RPMI8226 (cell line): ENCODE data around the gene CDT1.
"Not testable (repeated sequence)": the region's sequence is repeated elsewhere in the genome, so short reads cannot be mapped to it uniquely, and the experiment has no call there.

ENCODE experiments used
- DNase-seq: peaks from one replicate; pipeline ENCODE4 v3.0.0-alpha.2; 2015

The CDT1 gene

GRCh38 chr16:88820385-88821025 lies 16.9 kb downstream of the CDT1 start:
- DNase-seq: no peak

GRCh38 chr16:88821168-88821850 lies 17.7 kb downstream of the CDT1 start:
- no peak for DNase-seq

GRCh38 chr16:88822281-88823040 lies 18.9 kb downstream of the CDT1 start:
- no peak for DNase-seq

- DNase-seq: not testable (repeated sequence)
Measured at GRCh38 chr16:88823646-88824045, 20.1 kb downstream of the CDT1 start.

GRCh38 chr16:88824256-88825077 lies 20.9 kb downstream of the CDT1 start:
- DNase-seq: no peak

GRCh38 chr16:88825146-88825545 lies 21.6 kb downstream of the CDT1 start:
- DNase-seq: no peak

GRCh38 chr16:88826070-88826840 lies 22.7 kb downstream of the CDT1 start:
- no peak for DNase-seq

GRCh38 chr16:88827727-88828126 lies 24.1 kb downstream of the CDT1 start:
- no peak for DNase-seq

- DNase-seq: no peak
Measured at GRCh38 chr16:88828711-88829110, 25.1 kb downstream of the CDT1 start.

GRCh38 chr16:88830258-88830657 lies 26.7 kb downstream of the CDT1 start:
- no peak for DNase-seq

- no peak for DNase-seq
Measured at GRCh38 chr16:88830783-88831182, 27.2 kb downstream of the CDT1 start.

GRCh38 chr16:88831838-88832237 lies 28.2 kb downstream of the CDT1 start:
- no peak for DNase-seq

GRCh38 chr16:88833086-88833485 lies 29.5 kb downstream of the CDT1 start:
- DNase-seq: no peak

GRCh38 chr16:88834670-88835069 lies 31.1 kb downstream of the CDT1 start:
- no peak for DNase-seq

- DNase-seq: no peak
Measured at GRCh38 chr16:88835383-88835782, 31.8 kb downstream of the CDT1 start.

- DNase-seq: no peak
Measured at GRCh38 chr16:88835818-88836217, 32.2 kb downstream of the CDT1 start.

- DNase-seq: no peak
Measured at GRCh38 chr16:88836791-88837190, 33.2 kb downstream of the CDT1 start.

- no peak for DNase-seq
Measured at GRCh38 chr16:88837806-88838205, 34.2 kb downstream of the CDT1 start.

GRCh38 chr16:88838566-88838965 lies 35.0 kb downstream of the CDT1 start:
- no peak for DNase-seq

GRCh38 chr16:88839026-88839529 lies 35.5 kb downstream of the CDT1 start:
- no peak for DNase-seq

- DNase-seq: no peak
Measured at GRCh38 chr16:88839745-88840599, 36.4 kb downstream of the CDT1 start.
